H7 (cell line): ENCODE results near the gene SLC6A17. TPM values are rescaled to one million over a fixed set of nuclear protein-coding genes. Genes with fewer than 3 reads are reported as not detected.

Experiments
- DNase-seq: peaks from one replicate; pipeline ENCODE4 v3.0.0; 2012
- H3K27me3 ChIP-seq: 2 replicates; pipeline ENCODE4 v1.6.0; 2011; ENCODE audit warnings: mild to moderate bottlenecking, low read length; ENCODE audit not compliant: control insufficient read depth, insufficient read depth
- H3K36me3 ChIP-seq: replicated peaks from 2 replicates; pipeline ENCODE4 v1.5.1; 2011; ENCODE audit warnings: low read length; ENCODE audit not compliant: control insufficient read depth, insufficient read depth
- H3K4me3 ChIP-seq: 2 replicates; pipeline ENCODE4 v1.5.1; 2011; ENCODE audit warnings: low read depth, mild to moderate bottlenecking, control low read depth, low read length, moderate library complexity; ENCODE audit not compliant: insufficient read depth
- total RNA-seq: library from RNA; depleted of rRNA; stranded (reverse); fragments of >200 nt; shearing (Covaris generic); gene quantifications from 2 replicates; pipeline ENCODE4 v1.2.3, GENCODE V29; 2014

Gene SLC6A17
- total RNA-seq, 1 experiment from 2014 or later: 0.17 TPM

GRCh38 chr1:110153407-110153950 is 3.2 kb downstream of the SLC6A17 start:
- H3K4me3 ChIP-seq: no peak overlapping the region
- no peak for DNase-seq
- peaks cover 70% of the 10 kb centered on the region for H3K27me3 ChIP-seq
- no peaks in the 10 kb centered on the region for H3K36me3 ChIP-seq

- H3K27me3 ChIP-seq: peaks cover 45% of the 10 kb centered on the region
- H3K4me3 ChIP-seq: no peak overlapping the region
- H3K36me3 ChIP-seq: no peaks in the 10 kb centered on the region
- peak; percentile 88 for DNase-seq
Measured at GRCh38 chr1:110155878-110156522, 5.7 kb downstream of the SLC6A17 start.

GRCh38 chr1:110158261-110158660 is 8.0 kb downstream of the SLC6A17 start:
- peaks cover 22% of the 10 kb centered on the region for H3K27me3 ChIP-seq
- no peak for DNase-seq
- H3K4me3 ChIP-seq: no peak overlapping the region
- H3K36me3 ChIP-seq: no peaks in the 10 kb centered on the region

DNA sequence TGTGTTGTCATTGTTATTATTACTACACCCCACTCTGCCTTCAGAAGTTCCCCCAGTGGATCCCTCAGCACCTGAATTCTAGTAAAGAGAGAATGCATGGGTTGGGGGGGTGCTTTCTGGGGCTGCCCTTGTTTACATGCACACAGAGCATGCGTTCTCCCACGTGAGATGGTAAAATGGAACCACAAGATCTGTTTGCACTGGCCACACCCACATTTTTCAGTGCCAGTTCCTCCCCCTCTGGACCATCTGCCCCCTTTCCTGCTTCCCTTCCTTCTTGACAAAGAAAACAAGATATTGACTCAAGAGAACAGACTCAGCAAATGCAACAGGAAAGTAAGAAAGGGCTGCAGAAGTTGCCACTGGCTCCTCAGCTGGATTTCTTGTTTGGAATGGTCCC is 8.9 kb downstream of the SLC6A17 start:
- Histone ChIP-seq H3K27me3 (peaks cover 13% of the 10 kb centered on the region), H3K36me3 (no peaks in the 10 kb centered on the region)
- DNase-seq: no peak

GRCh38 chr1:110160538-110161100 is 10.3 kb downstream of the SLC6A17 start:
- Histone ChIP-seq H3K4me3 (no peak overlapping the region), H3K36me3 (no peaks in the 10 kb centered on the region), H3K27me3 (peaks cover 2% of the 10 kb centered on the region; the same call in 1 of the 2 replicates)
- no peak for DNase-seq

More for the DNA sequence above, 8.9 kb downstream of the SLC6A17 start:
- H3K4me3 ChIP-seq: no peak overlapping the region

- DNase-seq: no peak
- peaks cover 1% of the 10 kb centered on the region; the same call in 1 of the 2 replicates for H3K27me3 ChIP-seq
- H3K4me3 ChIP-seq: no peak overlapping the region
- H3K36me3 ChIP-seq: no peaks in the 10 kb centered on the region
Measured at GRCh38 chr1:110161165-110161564, 10.9 kb downstream of the SLC6A17 start.

GRCh38 chr1:110161849-110162248 is 11.6 kb downstream of the SLC6A17 start:
- no peak overlapping the region for H3K4me3 ChIP-seq
- no peaks in the 10 kb centered on the region for H3K36me3 ChIP-seq
- no peak for DNase-seq
- H3K27me3 ChIP-seq: no peaks in the 10 kb centered on the region; the same call in 1 of the 2 replicates

- H3K4me3 ChIP-seq: no peak overlapping the region
- H3K36me3 ChIP-seq: no peaks in the 10 kb centered on the region
- peak; percentile 56 for DNase-seq
- no peaks in the 10 kb centered on the region; the same call in 1 of the 2 replicates for H3K27me3 ChIP-seq
Measured at GRCh38 chr1:110163591-110163990, 13.3 kb downstream of the SLC6A17 start.

GRCh38 chr1:110164725-110165350 is 14.5 kb downstream of the SLC6A17 start:
- peak; percentile 63 for DNase-seq
- no peaks in the 10 kb centered on the region for H3K36me3 ChIP-seq
- no peaks in the 10 kb centered on the region; the same call in 1 of the 2 replicates for H3K27me3 ChIP-seq
- no peak overlapping the region for H3K4me3 ChIP-seq

DNA sequence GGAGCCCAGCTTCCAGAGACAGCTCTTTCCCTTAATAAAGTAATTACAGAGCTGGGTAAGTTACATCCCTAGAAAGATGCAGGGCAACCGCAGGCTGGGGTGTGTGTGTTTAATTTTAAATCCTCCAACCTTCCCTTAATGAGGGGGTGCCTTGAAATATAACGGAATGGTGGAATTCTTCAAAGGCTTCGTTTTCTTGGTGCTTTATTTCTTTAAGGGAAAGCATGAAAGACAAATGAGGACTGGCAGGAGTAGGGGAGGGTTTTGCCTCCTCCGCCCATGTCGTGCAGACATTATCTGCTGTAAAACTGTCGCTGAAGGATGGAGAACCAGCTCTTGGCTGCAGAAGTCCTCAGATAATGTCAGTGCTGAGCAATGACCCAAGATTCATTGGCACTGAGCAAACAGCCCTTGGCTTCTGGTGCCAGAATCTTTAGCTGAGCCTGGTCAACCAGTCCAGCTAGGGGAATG is 15.5 kb downstream of the SLC6A17 start:
- no peaks in the 10 kb centered on the region for H3K36me3 ChIP-seq
- no peak overlapping the region for H3K4me3 ChIP-seq
- no peaks in the 10 kb centered on the region; the same call in 1 of the 2 replicates for H3K27me3 ChIP-seq
- no peak for DNase-seq

DNA sequence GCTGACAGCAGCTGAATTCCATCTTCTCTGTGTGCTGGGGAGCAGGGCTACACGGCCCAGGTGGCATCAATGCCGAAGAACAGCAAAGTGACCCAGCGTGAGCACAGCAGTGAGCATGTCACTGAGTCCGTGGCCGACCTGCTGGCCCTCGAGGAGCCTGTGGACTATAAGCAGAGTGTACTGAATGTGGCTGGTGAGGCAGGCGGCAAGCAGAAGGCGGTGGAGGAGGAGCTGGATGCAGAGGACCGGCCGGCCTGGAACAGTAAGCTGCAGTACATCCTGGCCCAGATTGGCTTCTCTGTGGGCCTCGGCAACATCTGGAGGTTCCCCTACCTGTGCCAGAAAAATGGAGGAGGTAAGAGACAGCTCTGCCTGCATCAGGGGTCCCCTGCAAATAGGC is 16.6 kb downstream of the SLC6A17 start:
- Histone ChIP-seq H3K27me3 (no peaks in the 10 kb centered on the region), H3K4me3 (no peak overlapping the region), H3K36me3 (no peaks in the 10 kb centered on the region)
- no peak for DNase-seq

DNA sequence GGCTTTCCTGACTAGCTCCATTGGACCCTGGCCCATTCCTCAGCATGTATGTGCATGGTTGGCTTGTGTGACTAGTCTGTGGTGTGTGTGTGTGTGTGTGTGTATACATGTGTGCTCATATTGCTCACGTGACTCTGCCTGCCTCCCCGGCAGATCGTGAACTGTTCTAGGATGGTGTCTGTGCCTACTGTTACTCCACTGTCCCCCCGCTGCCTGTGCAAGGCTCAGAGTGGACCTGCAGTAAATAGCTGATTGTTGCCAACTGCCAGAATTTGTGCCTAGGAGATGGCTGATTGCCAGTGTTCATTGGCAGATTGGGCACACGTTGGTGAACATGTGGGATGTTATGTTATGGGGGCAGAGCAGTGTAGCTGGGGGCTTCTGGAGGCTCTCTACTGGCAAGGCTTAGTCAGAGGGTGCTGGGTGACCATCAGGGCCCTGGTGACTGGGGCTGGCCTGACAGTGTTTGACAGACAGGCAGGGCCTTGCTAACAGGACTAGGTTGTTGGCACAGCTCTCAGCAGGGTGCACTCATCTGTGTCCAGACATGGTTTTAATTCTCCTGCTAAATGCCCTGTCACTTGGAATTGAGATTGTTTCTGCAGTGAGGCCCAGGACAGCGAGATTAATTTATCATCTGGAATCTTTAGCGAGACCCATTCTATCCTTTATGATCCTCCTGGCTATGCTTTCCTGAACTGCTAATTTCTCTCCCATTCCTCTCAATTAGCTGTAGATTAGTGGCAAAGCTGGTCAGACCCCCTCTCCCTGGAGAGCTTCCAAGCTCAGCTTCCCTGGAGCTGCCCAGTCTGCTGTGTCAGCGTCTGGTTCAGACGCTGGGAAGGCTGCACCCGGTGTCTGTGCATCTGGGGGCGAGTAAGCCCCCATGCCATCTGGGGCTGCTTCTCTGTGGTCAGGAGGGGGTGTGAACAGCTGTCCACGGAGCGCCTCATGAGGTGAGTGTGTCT is 20.8 kb downstream of the SLC6A17 start:
- no peak for DNase-seq
- Histone ChIP-seq H3K4me3 (no peak overlapping the region), H3K36me3 (no peaks in the 10 kb centered on the region), H3K27me3 (no peaks in the 10 kb centered on the region; the same call in 1 of the 2 replicates)

DNA sequence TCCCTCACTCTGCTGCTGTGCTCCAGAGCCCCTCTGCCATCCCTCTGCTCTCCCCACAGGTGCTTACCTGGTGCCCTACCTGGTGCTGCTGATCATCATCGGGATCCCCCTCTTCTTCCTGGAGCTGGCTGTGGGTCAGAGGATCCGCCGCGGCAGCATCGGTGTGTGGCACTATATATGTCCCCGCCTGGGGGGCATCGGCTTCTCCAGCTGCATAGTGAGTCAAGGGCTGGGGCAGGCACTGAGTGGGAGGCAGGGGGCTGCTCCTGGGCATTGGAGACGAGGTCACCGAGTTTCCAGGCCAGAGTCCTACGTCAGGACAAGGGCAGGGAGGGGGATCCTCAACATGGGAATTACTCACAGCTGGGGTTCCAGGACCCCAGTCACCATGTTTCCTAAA is 21.7 kb downstream of the SLC6A17 start:
- no peak overlapping the region for H3K4me3 ChIP-seq
- no peaks in the 10 kb centered on the region for H3K36me3 ChIP-seq
- no peaks in the 10 kb centered on the region; the same call in 1 of the 2 replicates for H3K27me3 ChIP-seq
- DNase-seq: no peak
